HG02852 (cell line): ENCODE results near the gene SINHCAF.

Experiments used
- ATAC-seq: cut with Tn5 transposase; IDR thresholded peaks from one replicate; pipeline ENCODE4 v1.9.1; 2021; ENCODE audit warnings: mild to moderate bottlenecking, moderate library complexity; ENCODE audit not compliant: unreplicated experiment

The SINHCAF gene

DNA sequence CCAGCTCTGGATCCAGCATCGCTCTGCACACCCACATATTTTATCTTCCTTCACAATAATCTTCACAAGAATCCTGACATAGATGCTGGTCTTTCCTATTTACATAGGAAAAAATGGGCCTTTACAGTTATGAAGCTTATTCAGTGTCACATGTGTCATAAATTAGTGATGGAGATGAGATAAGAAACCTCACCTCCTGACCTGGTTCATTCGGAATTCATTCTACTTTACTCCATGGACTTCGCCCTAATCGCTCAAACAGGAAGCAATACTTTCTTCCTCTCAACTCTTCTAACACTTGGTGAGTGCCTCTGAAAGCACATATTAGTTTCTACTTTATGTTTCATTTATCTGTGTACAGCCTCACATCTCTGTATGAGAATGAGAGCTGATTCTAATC, 12.0 kb upstream of the SINHCAF start:
- no peak for ATAC-seq

GRCh38 chr12:31331242-31331641, 5.3 kb upstream of the SINHCAF start:
- no peak for ATAC-seq

GRCh38 chr12:31326736-31327659, 1.0 kb upstream of the SINHCAF start:
- no peak for ATAC-seq

DNA sequence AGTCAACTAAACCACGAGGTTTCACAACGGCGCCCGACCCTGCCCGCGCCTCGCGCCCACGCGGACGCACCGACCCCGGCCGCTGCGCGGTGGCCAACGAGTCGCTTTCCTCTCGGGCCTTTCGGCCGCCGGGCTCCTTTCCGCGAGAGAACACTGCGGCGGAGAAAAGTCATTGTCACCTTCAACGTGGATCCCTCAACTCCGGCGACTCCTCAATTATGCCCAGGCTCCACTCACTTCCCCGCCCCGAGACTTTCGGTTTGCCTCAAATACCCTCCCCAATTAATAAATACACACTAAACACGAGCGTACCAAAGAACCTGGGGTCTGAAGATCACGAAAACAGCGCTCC, 450 bp downstream of the SINHCAF start:
- ATAC-seq, result no peak

DNA sequence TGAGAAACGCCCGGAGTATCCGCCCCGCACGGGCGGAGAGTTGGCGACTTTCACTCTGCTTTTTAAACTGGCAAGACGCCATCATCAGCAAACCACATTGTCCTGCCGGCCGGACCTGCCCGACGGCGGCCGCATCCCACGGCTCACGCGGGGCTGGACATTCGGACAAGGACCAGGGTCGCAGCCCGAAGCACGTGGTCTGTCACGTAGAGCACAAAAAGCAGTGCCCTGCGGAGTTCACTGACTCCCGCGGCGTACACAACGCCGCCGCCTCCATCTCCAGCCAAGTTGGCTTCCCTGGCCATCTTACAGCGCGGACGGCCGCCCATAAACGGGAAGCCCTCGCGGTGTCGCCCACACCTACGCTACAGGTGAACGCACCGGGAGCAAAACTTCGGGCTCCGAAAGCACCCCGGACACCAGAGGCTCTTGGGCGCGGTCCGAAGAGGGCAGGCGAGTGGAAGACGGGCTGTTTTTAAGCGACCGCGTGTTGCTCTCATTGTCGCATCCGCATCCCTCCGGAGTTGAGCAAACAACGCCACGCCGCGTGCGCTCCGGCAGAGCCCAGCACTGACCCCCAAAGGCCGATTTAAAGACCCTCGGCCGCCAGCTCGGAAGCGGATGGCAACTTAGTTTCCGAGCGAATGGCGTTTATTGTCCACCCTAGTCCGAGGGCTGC, 966 bp downstream of the SINHCAF start:
- ATAC-seq, result peak; percentile 5

GRCh38 chr12:31324116-31324844, 1.7 kb downstream of the SINHCAF start:
- ATAC-seq, result peak; percentile 33

DNA sequence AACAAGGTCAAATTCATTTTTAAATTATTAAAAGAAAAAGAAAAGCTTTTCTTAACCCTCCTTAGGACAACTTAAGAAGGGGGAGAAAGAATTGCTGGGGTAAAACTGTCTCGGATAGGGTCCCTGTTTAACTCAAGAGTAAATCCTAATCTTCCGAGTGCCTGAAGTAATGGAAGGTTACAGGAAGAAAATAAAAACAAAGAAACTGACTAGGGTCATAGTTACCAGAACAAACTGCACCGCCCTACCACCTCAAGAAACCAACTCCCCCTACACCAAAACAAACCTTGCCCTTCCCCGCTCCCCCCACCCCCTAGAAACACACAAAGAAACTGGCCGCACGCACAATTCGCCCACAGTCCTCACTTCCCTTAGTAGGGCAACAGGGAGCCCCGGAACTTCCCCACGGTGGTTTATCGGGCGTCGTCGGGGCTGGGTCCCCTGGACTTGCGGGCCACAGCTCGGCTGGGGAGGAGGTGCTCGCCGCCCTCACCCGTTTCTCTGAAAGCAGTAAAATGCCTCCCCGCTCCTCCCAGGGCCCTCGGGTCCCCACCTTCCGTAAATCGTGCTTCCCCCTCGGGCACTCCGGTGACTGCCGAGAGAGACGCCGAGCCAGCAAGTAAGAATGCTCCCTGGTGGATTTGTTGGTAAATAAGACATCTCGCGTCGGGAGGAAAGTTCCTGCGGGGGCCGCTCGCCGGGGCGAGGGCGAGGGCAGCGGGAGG, 2.4 kb downstream of the SINHCAF start:
- peak; percentile 24 for ATAC-seq

GRCh38 chr12:31322801-31323207, 3.1 kb downstream of the SINHCAF start:
- no peak for ATAC-seq

GRCh38 chr12:31321897-31322228, 4.1 kb downstream of the SINHCAF start:
- no peak for ATAC-seq

GRCh38 chr12:31321186-31321896, 4.6 kb downstream of the SINHCAF start:
- ATAC-seq, result no peak

GRCh38 chr12:31318657-31319269, 7.2 kb downstream of the SINHCAF start:
- no peak for ATAC-seq

DNA sequence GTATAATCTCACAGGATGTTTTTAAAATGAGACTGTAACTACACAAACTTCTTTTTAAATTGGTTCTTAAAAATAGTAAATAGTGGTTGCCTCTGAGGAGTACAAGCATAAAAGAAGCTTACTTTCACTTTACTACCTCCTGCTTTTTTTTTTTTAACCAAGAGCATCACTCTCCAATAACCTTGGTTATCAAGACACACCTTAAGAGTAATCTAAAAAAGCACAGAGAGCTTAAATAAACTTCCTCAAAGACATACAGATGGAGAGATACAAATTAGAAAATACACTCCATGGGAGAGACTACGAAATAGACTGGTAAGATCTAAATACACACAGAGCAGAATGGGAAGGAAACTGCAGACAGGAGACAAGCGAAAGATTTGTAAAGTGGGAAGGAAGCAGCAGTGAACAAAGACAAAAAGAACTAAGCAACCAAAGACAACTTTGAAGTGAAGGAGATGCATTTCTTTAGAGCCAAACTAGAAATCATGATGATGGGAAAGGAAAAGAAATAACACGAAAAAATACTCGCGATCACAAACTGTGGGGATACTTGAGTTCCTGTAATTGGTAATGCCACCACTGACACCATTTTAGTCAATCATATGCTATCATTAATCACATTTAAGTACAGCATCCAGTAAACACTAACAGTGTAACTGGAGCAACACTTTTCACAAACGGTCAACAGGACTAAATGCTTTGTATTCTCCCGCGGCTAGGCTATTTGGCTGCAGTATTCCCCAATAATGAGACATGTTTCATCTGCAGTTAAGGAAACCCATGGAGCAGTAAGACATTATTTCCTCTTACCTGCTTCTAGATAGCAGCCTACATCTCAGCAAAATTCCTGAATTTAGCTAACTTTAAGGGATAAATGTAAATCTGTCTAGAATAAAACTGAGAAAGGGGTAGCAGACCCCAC, 8.2 kb downstream of the SINHCAF start:
- peak; percentile 33 for ATAC-seq

DNA sequence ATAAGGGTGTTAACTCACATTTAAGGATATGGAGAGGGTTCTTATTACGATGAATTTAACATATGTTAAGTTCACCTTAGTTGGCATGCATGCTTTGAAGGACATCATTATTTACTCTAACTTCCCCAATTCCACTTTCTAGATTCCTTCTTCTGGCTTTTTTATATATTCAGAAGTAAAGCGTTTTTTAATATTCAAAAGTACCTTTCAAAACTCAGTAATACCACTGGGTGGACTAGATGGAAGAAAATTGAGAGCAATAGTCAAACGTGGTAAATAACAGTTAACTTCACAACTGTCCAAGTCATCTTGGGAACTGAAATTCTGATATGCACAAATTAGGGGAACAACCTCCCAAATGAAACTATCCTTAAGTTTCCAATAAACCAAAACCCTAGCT, 9.1 kb downstream of the SINHCAF start:
- ATAC-seq, result peak; percentile 34

GRCh38 chr12:31315784-31316465, 10.0 kb downstream of the SINHCAF start:
- no peak for ATAC-seq

- no peak for ATAC-seq
Measured at GRCh38 chr12:31315044-31315715, 10.8 kb downstream of the SINHCAF start.

DNA sequence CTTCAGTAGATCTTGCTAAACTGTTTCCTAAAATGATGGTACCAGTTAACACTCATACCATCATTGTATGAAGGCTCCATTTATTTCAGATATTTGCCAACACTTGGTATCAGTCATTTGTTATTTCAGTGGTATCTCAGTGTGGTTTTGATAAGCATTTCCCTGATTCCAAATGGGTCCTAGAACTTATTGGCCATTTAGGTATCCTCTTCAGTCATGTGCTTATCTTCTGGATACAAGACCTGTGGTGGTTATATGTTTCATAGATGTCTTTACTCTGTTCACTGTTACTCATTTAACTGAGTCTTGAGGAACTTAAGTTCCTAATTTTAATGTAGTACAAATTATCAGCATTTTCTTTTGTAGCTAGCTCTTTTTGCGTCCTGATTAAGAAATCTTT, 13.5 kb downstream of the SINHCAF start:
- ATAC-seq, result no peak

DNA sequence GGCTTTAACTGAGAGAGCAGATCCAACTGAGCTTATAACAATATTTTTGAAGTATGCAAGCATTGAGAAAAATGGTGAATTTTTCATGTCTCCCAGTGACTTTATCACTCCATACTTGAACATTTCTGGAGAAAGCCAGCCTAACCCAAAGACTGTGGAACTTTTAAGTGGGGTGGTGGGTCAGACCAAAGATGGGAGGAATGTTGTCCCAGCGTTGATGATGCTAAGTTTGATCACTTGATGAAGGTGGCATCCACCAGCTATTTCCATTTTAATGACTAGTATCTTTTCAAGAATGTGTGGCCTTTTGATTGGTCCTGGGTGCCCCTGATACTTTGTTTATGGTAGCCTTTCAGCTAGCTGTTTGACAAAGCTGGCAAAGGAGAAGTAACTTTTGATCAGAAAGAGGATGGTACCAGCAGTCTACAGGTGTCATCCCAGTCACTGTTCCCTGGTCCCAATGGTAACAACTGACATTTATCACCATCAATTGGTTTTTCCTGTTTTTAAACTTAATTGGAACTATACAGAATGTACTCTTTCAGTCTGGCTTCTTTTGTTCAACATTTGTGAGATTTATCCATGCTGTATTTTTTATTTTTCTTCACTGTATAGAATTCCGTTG, 14.2 kb downstream of the SINHCAF start:
- ATAC-seq, result no peak
